HG03060 (cell line): ENCODE results near the gene IL2.

Source experiments
- ATAC-seq: cut with Tn5 transposase; IDR thresholded peaks from one replicate; pipeline ENCODE4 v1.9.1; 2021; ENCODE audit warnings: low read depth, moderate number of reproducible peaks; ENCODE audit not compliant: unreplicated experiment

The IL2 gene

GRCh38 chr4:122456231-122457116, at the start of gene IL2:
IL2 (minus strand) TSS chr4:122456725; CDS start chr4:122456440, 285 bp downstream.
- no peak for ATAC-seq

GRCh38 chr4:122503214-122503613, 46.7 kb upstream of the IL2 start:
- ATAC-seq, result no peak

- no peak for ATAC-seq
Observed at GRCh38 chr4:122500852-122501501, 44.5 kb upstream of the IL2 start.

GRCh38 chr4:122489061-122489460, 32.5 kb upstream of the IL2 start:
- no peak for ATAC-seq

- no peak for ATAC-seq
Observed at GRCh38 chr4:122483481-122483880, 27.0 kb upstream of the IL2 start.

- ATAC-seq, result no peak
Observed at GRCh38 chr4:122481766-122482405, 25.4 kb upstream of the IL2 start.

GRCh38 chr4:122480655-122481487, 24.3 kb upstream of the IL2 start:
- ATAC-seq, result no peak

- no peak for ATAC-seq
Observed at GRCh38 chr4:122479935-122480416, 23.5 kb upstream of the IL2 start.

GRCh38 chr4:122476745-122477144, 20.2 kb upstream of the IL2 start:
- ATAC-seq, result no peak

GRCh38 chr4:122476126-122476525, 19.6 kb upstream of the IL2 start:
- no peak for ATAC-seq

- ATAC-seq, result no peak
Observed at GRCh38 chr4:122475233-122475632, 18.7 kb upstream of the IL2 start.

- ATAC-seq, result no peak
Observed at GRCh38 chr4:122469457-122469856, 12.9 kb upstream of the IL2 start.

GRCh38 chr4:122458625-122459024, 2.1 kb upstream of the IL2 start:
- peak; percentile 63 for ATAC-seq

GRCh38 chr4:122453384-122453995, 3.0 kb downstream of the IL2 start:
- no peak for ATAC-seq

- no peak for ATAC-seq
Observed at GRCh38 chr4:122450847-122451246, 5.7 kb downstream of the IL2 start.

- ATAC-seq, result no peak
Observed at GRCh38 chr4:122434285-122434684, 22.2 kb downstream of the IL2 start.

- no peak for ATAC-seq
Observed at GRCh38 chr4:122431351-122431750, 25.2 kb downstream of the IL2 start.

GRCh38 chr4:122423246-122423645, 33.3 kb downstream of the IL2 start:
- ATAC-seq, result no peak

- ATAC-seq, result no peak
Observed at GRCh38 chr4:122412547-122412946, 44.0 kb downstream of the IL2 start.

GRCh38 chr4:122403861-122404260, 52.7 kb downstream of the IL2 start:
- ATAC-seq, result no peak
